WTC11 (cell line): ENCODE data around the gene YWHAQ.

Experiments used
- CREM ChIP-seq: sonication (generic); formaldehyde crosslinking; IDR thresholded peaks from 2 replicates; pipeline ENCODE4 v1.8.1; 2022; ENCODE audit warnings: mild to moderate bottlenecking, missing genetic modification reagents, moderate library complexity
- ELF4 ChIP-seq: sonication (generic); formaldehyde crosslinking; IDR thresholded peaks from 2 replicates; pipeline ENCODE4 v1.8.1; 2022; ENCODE audit warnings: low read depth, mild to moderate bottlenecking, moderate library complexity, missing genetic modification reagents
- FOXK1 ChIP-seq: sonication (generic); formaldehyde crosslinking; IDR thresholded peaks from 2 replicates; pipeline ENCODE4 v1.8.0; 2022; ENCODE audit warnings: mild to moderate bottlenecking, moderate library complexity, missing genetic modification reagents
- MAX ChIP-seq: sonication (generic); formaldehyde crosslinking; IDR thresholded peaks from 2 replicates; pipeline ENCODE4 v1.8.0; 2022; ENCODE audit warnings: mild to moderate bottlenecking, missing genetic modification reagents
- MLX ChIP-seq: sonication (generic); formaldehyde crosslinking; IDR thresholded peaks from 2 replicates; pipeline ENCODE4 v1.8.1; 2023; ENCODE audit warnings: mild to moderate bottlenecking, missing genetic modification reagents, moderate library complexity
- NR2C2 ChIP-seq: sonication (generic); formaldehyde crosslinking; IDR thresholded peaks from 2 replicates; pipeline ENCODE4 v1.8.0; 2022; ENCODE audit warnings: mild to moderate bottlenecking, missing genetic modification reagents
- TF ChIP-seq, protein P1 (sequence below): sonication (generic); formaldehyde crosslinking; conservative IDR thresholded peaks from 2 replicates; pipeline ENCODE4 v1.8.1; 2022; ENCODE audit warnings: mild to moderate bottlenecking, missing genetic modification reagents
- TF ChIP-seq, protein P2 (sequence below): fragments of 200-600 bp; IDR thresholded peaks from 2 replicates; pipeline ENCODE4 v1.8.0; 2022; ENCODE audit warnings: antibody characterized with exemption

DNA sequence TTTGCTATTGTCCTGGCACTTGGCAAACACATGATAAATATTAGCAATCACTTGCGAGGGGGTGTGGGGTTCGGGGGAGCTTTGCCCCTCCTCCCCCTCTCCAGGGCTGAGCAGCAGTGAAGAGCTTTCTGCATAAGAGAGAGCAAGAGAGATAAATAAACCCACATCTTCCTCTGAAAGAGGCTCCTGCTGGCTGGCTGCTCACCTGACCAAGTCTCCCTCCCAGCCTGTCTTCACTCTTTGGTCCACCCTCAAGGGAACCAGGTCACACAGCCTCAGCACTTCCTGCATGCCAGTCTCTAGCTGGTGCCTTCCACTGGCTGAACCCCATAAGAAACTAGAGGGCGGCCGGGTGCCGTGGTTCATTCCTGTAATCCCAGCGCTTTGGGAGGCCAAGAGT is 18.5 kb upstream of the YWHAQ start:
- no peak for TF ChIP-seq NR2C2
- no peak for TF ChIP-seq MLX (CRISPR knock-in tag)
- TF ChIP-seq, protein P1, sequence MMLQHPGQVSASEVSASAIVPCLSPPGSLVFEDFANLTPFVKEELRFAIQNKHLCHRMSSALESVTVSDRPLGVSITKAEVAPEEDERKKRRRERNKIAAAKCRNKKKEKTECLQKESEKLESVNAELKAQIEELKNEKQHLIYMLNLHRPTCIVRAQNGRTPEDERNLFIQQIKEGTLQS (CRISPR knock-in tag), result no peak
- no peak for TF ChIP-seq FOXK1 (CRISPR knock-in tag)
- no peak for TF ChIP-seq MAX (CRISPR knock-in tag)
- TF ChIP-seq, protein P2, sequence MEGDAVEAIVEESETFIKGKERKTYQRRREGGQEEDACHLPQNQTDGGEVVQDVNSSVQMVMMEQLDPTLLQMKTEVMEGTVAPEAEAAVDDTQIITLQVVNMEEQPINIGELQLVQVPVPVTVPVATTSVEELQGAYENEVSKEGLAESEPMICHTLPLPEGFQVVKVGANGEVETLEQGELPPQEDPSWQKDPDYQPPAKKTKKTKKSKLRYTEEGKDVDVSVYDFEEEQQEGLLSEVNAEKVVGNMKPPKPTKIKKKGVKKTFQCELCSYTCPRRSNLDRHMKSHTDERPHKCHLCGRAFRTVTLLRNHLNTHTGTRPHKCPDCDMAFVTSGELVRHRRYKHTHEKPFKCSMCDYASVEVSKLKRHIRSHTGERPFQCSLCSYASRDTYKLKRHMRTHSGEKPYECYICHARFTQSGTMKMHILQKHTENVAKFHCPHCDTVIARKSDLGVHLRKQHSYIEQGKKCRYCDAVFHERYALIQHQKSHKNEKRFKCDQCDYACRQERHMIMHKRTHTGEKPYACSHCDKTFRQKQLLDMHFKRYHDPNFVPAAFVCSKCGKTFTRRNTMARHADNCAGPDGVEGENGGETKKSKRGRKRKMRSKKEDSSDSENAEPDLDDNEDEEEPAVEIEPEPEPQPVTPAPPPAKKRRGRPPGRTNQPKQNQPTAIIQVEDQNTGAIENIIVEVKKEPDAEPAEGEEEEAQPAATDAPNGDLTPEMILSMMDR, result no peak
- no peak for TF ChIP-seq CREM (CRISPR knock-in tag)
- TF ChIP-seq ELF4 (CRISPR knock-in tag), result no peak
